ENCODE measurements around the gene FAM76A. TPM values are rescaled to one million over a fixed set of nuclear protein-coding genes. Genes with fewer than 3 reads are reported as not detected.

Gene FAM76A
- total and polyA plus RNA-seq, 4 donors: 1.7 to 7.4 (median 4.9) TPM

DNA sequence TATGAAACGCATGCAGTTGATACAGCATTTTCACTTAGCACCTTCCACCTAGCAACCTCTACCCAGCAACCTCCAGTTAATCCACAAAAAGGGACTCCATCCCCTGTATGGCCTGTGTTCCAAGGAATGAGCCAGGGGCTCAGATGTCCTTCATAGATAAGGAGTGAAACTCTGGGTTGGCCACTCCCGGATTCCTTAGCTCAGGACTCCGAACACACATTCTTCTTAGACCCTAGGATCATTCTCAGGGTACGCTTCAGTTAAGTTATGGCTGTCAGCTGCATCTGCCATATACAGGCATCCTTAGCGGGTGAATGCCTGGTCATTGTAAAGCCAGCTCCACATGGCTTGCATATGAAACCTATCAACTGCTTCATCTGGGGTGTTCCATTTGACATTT is 37.9 kb upstream of the FAM76A start:
- no peak for TF ChIP-seq REST (IDR thresholded peaks at IDR 0.05)
- TF ChIP-seq RXRA (IDR thresholded peaks at IDR 0.05): no peak
- TF ChIP-seq EGR1 (IDR thresholded peaks at IDR 0.05; ENCODE audit: low read depth in 2 of 2): no peak
- no peak for TF ChIP-seq RAD21 (IDR thresholded peaks at IDR 0.05)
- no peak for TF ChIP-seq FOXA1 (IDR thresholded peaks at IDR 0.05)
- TF ChIP-seq, protein P1, sequence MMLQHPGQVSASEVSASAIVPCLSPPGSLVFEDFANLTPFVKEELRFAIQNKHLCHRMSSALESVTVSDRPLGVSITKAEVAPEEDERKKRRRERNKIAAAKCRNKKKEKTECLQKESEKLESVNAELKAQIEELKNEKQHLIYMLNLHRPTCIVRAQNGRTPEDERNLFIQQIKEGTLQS (IDR thresholded peaks at IDR 0.05): no peak
- TF ChIP-seq GABPA (IDR thresholded peaks at IDR 0.05 in 1 of 2, conservative IDR thresholded peaks at IDR 0.05 in 1 of 2): no peak
- no peak for TF ChIP-seq NR2F2 (IDR thresholded peaks at IDR 0.05)
- TF ChIP-seq, protein P2, sequence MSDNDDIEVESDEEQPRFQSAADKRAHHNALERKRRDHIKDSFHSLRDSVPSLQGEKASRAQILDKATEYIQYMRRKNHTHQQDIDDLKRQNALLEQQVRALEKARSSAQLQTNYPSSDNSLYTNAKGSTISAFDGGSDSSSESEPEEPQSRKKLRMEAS (IDR thresholded peaks at IDR 0.05): no peak
- no peak for TF ChIP-seq ZBTB33 (IDR thresholded peaks at IDR 0.05)
- TF ChIP-seq JUND (IDR thresholded peaks at IDR 0.05): no peak
- TF ChIP-seq YY1 (IDR thresholded peaks at IDR 0.05): no peak
- Histone ChIP-seq H3K4me1 (ENCODE audit: control insufficient read depth in 4 of 4, insufficient read depth in 4 of 4, low read length in 3 of 4) (no peaks in the 10 kb centered on the region), H3K9ac (ENCODE audit: low read depth in 1 of 2, low read length in 2 of 2) (no peak overlapping the region), H3K9me3 (ENCODE audit: control insufficient read depth in 4 of 4, low read length in 3 of 4) (no peaks in the 10 kb centered on the region), H3K27me3 (ENCODE audit: control insufficient read depth in 4 of 4, insufficient read depth in 4 of 4, low read length in 3 of 4) (no peaks in the 10 kb centered on the region), H3K4me3 (ENCODE audit: low read depth in 1 of 3, low read length in 3 of 3) (no peak overlapping the region), H3K27ac (ENCODE audit: low read depth in 1 of 2, low read length in 2 of 2) (no peak overlapping the region), H3K36me3 (ENCODE audit: control insufficient read depth in 4 of 4, insufficient read depth in 3 of 4, low read depth in 1 of 4, low read length in 3 of 4) (no peaks in the 10 kb centered on the region)
- 95% methylated on average over 5 of the region's 5 CpGs for WGBS
- no peak for DNase-seq (ENCODE audit: low spot score)

- H3K27ac ChIP-seq (ENCODE audit: low read depth in 1 of 2, low read length in 2 of 2): no peak overlapping the region
- H3K9ac ChIP-seq (ENCODE audit: low read depth in 1 of 2, low read length in 2 of 2): no peak overlapping the region
- H3K4me3 ChIP-seq (ENCODE audit: low read depth in 1 of 3, low read length in 3 of 3): no peak overlapping the region
- no peaks in the 10 kb centered on the region for H3K27me3 ChIP-seq (ENCODE audit: control insufficient read depth in 4 of 4, insufficient read depth in 4 of 4, low read length in 3 of 4)
- H3K9me3 ChIP-seq (ENCODE audit: control insufficient read depth in 4 of 4, low read length in 3 of 4): no peaks in the 10 kb centered on the region
- TF ChIP-seq NR2F2 (IDR thresholded peaks at IDR 0.05) (peak; percentile 65), FOXA1 (IDR thresholded peaks at IDR 0.05) (no peak)
- H3K36me3 ChIP-seq (ENCODE audit: control insufficient read depth in 4 of 4, insufficient read depth in 3 of 4, low read depth in 1 of 4, low read length in 3 of 4): no peaks in the 10 kb centered on the region
- H3K4me1 ChIP-seq (ENCODE audit: control insufficient read depth in 4 of 4, insufficient read depth in 4 of 4, low read length in 3 of 4): no peaks in the 10 kb centered on the region
- no peak for DNase-seq (ENCODE audit: low spot score)
- 76% methylated on average over 4 of the region's 4 CpGs for WGBS
These were observed 36.2 kb upstream of the FAM76A start for GRCh38 chr1:27689423-27690173.
